ENCODE measurements around the gene RANGAP1.

- TF ChIP-seq, protein P1, sequence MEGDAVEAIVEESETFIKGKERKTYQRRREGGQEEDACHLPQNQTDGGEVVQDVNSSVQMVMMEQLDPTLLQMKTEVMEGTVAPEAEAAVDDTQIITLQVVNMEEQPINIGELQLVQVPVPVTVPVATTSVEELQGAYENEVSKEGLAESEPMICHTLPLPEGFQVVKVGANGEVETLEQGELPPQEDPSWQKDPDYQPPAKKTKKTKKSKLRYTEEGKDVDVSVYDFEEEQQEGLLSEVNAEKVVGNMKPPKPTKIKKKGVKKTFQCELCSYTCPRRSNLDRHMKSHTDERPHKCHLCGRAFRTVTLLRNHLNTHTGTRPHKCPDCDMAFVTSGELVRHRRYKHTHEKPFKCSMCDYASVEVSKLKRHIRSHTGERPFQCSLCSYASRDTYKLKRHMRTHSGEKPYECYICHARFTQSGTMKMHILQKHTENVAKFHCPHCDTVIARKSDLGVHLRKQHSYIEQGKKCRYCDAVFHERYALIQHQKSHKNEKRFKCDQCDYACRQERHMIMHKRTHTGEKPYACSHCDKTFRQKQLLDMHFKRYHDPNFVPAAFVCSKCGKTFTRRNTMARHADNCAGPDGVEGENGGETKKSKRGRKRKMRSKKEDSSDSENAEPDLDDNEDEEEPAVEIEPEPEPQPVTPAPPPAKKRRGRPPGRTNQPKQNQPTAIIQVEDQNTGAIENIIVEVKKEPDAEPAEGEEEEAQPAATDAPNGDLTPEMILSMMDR (IDR thresholded peaks at IDR 0.05; ENCODE audit: borderline replicate concordance, extremely low read depth, low read length, poor library complexity, severe bottlenecking): no peak
- no peak for TF ChIP-seq EZH2 (IDR thresholded peaks at IDR 0.05; ENCODE audit: borderline replicate concordance, low read depth, low read length, severe bottlenecking)
Observed at GRCh38 chr22:41257696-41258095, 28.3 kb downstream of the RANGAP1 start.

All from DND-41 (cell line).